ENCODE results near the gene VEZF1.

VEZF1 gene

DNA sequence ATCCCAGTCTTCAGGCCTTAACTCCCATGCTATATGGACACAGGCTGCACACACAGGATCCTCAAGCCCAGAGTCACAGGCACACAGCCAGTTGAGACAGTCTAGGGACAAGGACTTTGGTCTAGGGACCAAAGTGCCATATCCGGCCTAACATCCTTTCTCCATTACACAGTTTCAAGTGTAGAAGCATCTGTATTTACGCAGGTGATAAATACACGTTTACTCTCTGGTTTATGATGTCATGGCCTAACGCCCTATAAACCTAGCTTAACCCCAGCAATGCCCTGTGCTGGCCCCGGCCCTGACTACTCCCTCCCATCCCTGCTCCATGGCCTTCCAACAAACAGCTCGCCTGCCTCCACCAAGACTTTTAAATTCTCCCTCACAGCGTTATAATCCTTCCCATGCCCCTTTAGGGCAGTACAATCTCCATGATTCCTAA, 50.0 kb downstream of the VEZF1 start:
- Mint-ChIP-seq H3K4me1 (peaks cover 32% of the 10 kb centered on the region), H3K27me3 (peaks cover 59% of the 10 kb centered on the region), H3K36me3 (no peaks in the 10 kb centered on the region), H3K4me3 (no peak overlapping the region), H3K9me3 (no peaks in the 10 kb centered on the region), H3K27ac (no peak overlapping the region)
- ATAC-seq, result no peak

DNA sequence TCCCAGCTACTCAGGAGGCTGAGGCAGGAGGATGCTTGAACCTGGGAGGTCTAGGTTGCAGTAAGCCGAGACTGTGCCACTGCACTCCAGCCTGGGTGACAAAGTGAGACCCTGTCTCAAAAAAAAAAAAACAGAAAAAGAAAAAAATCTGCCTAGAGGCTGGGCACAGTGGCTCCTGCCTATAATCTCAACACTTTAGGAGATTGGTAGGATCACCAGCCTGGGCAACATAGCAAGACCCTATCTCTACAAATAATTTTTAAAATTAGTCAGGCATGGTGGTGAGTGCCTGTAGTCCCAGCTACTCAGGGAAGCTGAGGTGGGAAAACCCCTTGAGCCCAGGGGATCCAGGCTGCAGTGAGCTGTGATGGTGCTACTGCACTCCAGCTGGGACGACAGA, 50.6 kb downstream of the VEZF1 start:
- no peak for ATAC-seq
- H3K27ac Mint-ChIP-seq, result no peak overlapping the region
- no peaks in the 10 kb centered on the region for H3K36me3 Mint-ChIP-seq
- no peaks in the 10 kb centered on the region for H3K9me3 Mint-ChIP-seq
- H3K27me3 Mint-ChIP-seq, result peaks cover 61% of the 10 kb centered on the region
- H3K4me1 Mint-ChIP-seq, result peaks cover 29% of the 10 kb centered on the region
- no peak overlapping the region for H3K4me3 Mint-ChIP-seq

DNA sequence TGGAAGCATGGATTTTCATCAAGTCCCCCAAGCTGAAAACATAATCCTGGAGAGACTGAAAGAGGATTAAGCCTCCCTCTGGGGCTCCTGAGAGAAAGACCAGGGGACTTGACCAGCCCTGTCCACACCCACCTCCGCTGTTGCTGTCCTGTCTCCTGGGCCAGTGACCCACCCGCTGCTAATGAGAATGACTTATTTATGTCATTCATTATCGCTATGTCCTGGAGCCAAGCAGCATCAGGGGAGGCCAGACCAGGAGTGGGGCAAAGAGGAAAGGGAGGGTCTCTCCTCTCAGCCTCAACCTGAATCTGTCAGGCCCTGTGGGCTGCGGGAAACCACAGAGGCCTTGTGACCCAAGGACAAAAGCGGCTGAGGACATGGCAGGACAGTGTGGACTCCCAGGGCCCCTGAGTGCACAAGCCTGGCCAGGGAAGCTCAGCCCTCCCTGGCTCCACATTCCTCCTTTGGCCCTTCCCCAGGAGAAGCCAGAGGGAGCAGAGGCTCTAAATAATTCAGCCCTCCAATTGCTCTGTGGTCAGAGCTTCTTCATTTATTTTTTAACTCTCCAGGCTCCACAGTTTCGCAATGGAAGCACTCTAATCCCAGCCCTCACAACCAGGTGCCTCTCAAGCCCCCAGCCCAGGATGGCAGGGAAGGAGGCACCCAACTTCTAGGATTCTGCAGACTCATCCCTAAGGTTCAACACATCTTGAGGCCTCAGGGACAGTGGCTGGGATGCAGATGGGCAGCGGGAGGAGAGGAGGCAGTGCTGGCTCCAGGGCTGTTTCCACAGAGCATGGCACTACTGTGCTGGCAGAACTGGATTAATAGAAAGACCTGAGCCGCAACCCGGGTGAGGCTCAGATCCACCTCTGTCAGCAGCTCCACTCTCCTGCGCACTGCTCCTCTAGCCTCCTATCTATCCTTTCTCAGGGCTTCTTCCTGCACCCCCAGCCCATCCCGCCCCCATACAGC, 51.9 kb downstream of the VEZF1 start:
- Mint-ChIP-seq H3K36me3 (no peaks in the 10 kb centered on the region), H3K4me3 (no peak overlapping the region), H3K4me1 (peaks cover 20% of the 10 kb centered on the region), H3K27me3 (peaks cover 64% of the 10 kb centered on the region), H3K27ac (no peak overlapping the region), H3K9me3 (no peaks in the 10 kb centered on the region)
- no peak for ATAC-seq

DNA sequence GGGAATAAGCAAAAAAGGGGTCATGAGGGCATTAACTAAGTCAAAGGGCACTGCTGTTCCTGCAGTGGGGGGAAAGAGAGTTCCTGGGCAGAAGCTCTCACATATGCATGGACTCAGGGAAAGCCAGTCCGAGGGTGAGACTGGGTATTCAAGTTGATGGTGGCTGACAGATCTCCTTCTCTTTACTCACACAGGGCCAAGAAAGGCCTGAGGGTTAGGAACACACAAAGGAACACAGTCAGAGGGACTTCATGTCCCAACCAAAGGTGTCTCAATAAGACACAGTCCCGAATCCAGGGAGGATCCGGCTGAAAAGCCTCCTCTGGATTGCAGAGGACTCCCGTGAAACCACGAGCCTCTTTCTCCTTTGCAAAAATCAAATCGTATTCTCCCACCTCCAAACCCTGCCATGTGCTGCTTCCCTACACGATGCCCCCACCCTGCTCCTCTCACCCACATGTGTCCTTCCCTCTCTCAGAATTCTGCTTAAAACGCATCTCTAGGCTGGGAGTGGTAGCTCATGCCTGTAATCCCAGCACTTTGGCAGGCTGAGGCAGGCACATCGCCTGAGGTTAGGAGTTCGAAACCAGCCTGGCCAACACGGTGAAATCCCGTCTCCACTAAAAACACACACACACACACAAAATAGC, 56.4 kb downstream of the VEZF1 start:
- H3K27me3 Mint-ChIP-seq, result peaks cover 83% of the 10 kb centered on the region
- no peaks in the 10 kb centered on the region for H3K9me3 Mint-ChIP-seq
- no peak for ATAC-seq
- H3K4me3 Mint-ChIP-seq, result no peak overlapping the region
- no peaks in the 10 kb centered on the region for H3K36me3 Mint-ChIP-seq
- peaks cover 4% of the 10 kb centered on the region for H3K4me1 Mint-ChIP-seq
- H3K27ac Mint-ChIP-seq, result no peak overlapping the region

DNA sequence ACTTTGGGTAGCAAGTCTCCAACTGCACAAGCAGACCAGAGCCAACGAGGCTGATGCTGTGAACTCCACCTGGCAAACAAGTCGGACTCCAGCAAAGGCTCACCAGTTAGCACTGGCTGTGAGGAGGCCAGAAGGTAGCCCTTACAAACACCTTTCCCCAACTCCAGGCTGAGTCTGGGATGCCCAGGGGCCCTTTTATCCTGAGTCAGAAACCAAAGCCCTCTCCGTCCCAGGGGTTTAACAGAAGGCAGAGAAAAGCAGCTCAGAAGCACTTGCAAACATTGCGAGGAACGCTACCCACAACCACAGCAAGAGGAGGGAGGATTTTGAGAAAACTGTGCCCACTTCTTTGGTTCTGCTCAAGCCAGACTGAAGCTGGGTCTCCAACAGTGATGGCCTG, 57.8 kb downstream of the VEZF1 start:
- Mint-ChIP-seq H3K27ac (no peak overlapping the region), H3K36me3 (no peaks in the 10 kb centered on the region), H3K27me3 (peaks cover 83% of the 10 kb centered on the region), H3K4me3 (no peak overlapping the region), H3K4me1 (peaks cover 6% of the 10 kb centered on the region), H3K9me3 (no peaks in the 10 kb centered on the region)
- ATAC-seq, result no peak

DNA sequence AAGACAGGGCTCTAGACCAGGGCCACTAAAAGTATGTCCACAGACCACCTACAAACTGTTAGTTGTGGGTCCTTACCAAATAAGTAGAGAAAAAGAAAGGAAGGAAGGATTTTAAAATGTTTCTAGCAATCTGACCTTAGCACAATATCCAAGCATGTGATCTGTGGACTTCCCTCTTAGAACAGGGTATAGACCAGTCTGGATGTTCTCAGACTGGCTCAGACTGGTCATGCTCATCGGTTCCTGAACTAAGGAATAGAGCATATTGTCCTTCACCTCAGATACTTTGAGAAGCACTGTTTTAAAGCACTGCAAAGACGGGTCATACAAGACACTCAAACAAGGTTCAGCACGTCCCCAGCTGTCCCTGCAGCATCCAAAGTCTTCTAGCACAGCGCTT, 58.7 kb downstream of the VEZF1 start:
- Mint-ChIP-seq H3K36me3 (no peaks in the 10 kb centered on the region), H3K27me3 (peaks cover 86% of the 10 kb centered on the region), H3K4me1 (peaks cover 6% of the 10 kb centered on the region), H3K9me3 (no peaks in the 10 kb centered on the region), H3K27ac (no peak overlapping the region), H3K4me3 (no peak overlapping the region)
- no peak for ATAC-seq

DNA sequence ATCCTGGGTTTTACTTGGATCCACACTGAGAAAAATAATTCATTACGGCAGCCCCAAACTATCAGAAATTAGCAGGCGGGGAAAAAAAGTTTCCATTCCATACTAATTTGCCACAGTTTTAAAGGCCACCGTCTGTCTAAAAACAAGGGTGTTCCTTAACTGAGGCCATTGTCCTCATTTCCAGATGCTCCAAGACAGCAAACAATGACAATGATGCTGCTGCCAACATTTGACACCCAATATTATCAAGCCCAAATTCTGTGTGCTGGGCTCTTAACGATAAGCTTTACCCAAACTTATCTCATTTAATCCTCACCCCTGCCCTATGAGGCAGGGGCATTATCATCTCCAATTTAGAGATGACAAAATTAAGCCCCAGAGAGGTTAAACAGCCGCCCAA, 59.1 kb downstream of the VEZF1 start:
- H3K27me3 Mint-ChIP-seq, result peaks cover 89% of the 10 kb centered on the region
- H3K27ac Mint-ChIP-seq, result no peak overlapping the region
- no peak for ATAC-seq
- no peaks in the 10 kb centered on the region for H3K9me3 Mint-ChIP-seq
- H3K4me3 Mint-ChIP-seq, result no peak overlapping the region
- H3K4me1 Mint-ChIP-seq, result peaks cover 6% of the 10 kb centered on the region
- H3K36me3 Mint-ChIP-seq, result no peaks in the 10 kb centered on the region

DNA sequence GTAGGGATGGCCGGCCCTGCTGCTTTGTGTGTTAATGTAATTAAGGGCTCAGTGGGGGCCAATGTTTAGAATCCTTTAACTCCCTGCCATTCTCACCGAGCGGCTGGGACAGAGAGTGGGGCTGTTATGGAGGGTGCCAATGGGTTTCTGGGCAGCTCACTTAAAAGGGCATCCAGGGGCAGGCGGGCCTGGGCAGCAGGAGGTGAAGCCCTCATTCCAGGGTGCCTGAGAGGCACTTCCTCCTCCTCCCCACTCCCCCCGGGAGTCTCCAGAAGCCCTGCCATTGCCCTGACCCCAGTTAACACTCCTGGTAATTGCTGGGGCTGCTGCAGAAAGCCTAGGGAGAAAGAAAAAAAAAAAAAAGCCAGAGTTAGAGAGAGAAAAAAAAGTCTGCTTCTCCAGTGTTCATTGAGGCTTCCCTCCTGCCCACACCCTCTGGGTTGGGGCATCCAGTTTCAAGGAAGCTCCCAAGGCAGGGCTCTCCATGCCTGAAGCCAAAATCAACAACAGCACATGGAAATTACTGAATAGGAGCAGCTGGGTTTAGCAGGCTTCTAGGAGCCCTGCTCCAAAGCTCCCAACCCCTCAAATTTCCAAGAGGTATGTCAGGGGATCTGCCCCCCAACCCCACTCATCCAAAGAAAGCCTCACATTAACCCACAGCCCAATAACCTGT, 60.9 kb downstream of the VEZF1 start:
- H3K4me3 Mint-ChIP-seq, result no peak overlapping the region
- H3K27ac Mint-ChIP-seq, result no peak overlapping the region
- peaks cover 6% of the 10 kb centered on the region for H3K4me1 Mint-ChIP-seq
- peaks cover 91% of the 10 kb centered on the region for H3K27me3 Mint-ChIP-seq
- H3K9me3 Mint-ChIP-seq, result no peaks in the 10 kb centered on the region
- ATAC-seq, result no peak
- no peaks in the 10 kb centered on the region for H3K36me3 Mint-ChIP-seq

DNA sequence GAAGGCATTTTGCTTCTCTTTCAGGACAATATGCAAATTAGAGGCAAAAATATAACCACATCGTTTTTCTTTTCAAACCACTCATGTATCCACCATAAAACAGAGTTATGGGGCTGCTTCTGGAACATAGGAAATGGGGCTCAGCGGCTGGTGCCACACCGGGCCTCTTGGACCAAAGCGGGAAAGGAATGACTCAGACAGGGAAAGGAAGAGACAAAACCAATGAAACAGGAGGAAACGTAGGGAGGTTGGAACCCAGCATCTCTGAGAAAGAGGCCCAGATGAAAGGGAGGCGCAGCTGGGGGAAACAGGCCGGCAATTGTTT, 61.4 kb downstream of the VEZF1 start:
- H3K36me3 Mint-ChIP-seq, result no peaks in the 10 kb centered on the region
- no peak for ATAC-seq
- H3K27me3 Mint-ChIP-seq, result peaks cover 91% of the 10 kb centered on the region

DNA sequence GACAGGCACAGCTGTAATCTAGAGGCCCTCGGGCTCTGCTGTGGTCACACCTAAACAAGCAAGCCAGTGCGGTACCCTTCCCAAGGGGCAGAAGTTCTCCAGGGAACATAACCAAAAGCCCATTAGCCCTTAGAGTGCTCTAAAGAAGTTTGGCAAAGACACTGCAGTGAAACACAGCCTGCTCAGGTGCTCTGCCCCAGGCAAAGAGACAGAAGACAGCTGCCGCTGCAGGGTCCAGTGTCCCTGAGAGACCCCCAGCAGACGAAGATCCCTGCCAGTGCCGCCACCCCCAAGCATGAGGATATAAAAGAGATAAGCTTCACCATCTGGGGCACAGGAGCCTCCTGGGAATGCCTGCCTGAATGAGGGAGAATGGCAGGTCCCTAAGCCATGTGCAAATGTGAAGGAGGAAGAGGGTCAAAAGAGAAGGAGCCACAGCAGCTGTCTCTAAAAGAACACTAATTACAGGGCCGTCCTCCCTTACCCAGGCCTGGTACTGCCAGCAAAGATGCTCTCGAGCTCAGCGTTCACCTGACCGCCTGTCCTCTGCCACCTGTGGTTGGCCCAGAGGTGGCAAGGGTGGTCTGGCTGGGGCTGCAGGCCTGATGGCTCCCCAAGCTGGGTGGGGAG, 62.6 kb downstream of the VEZF1 start:
- ATAC-seq, result no peak
- Mint-ChIP-seq H3K4me3 (no peak overlapping the region), H3K27ac (no peak overlapping the region), H3K36me3 (no peaks in the 10 kb centered on the region), H3K27me3 (peaks cover 91% of the 10 kb centered on the region), H3K4me1 (peaks cover 6% of the 10 kb centered on the region), H3K9me3 (no peaks in the 10 kb centered on the region)

More for the DNA sequence above, 61.4 kb downstream of the VEZF1 start:
- Mint-ChIP-seq H3K4me1 (peaks cover 6% of the 10 kb centered on the region), H3K27ac (no peak overlapping the region), H3K4me3 (no peak overlapping the region), H3K9me3 (no peaks in the 10 kb centered on the region)

DNA sequence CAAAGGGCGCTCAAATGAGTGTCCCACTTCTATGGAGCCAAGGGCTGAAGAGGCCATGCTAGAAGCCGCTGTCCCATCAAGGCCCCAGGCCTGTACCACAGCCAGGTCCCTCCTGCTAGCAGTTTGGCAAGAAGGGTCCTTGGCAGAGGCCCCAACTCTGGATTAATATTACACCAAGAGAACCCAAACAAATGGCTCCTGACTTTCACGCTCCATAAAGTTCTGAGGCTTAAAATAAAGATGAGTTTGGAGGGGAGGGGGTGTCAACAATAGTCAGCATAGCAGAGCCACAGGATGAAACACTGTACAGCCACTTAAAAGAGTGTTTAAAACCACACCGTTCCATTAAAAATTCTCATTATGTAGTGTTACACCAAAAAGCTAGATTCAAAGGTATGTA, 63.4 kb downstream of the VEZF1 start:
- peaks cover 89% of the 10 kb centered on the region for H3K27me3 Mint-ChIP-seq
- H3K27ac Mint-ChIP-seq, result no peak overlapping the region
- peaks cover 6% of the 10 kb centered on the region for H3K4me1 Mint-ChIP-seq
- ATAC-seq, result no peak
- no peaks in the 10 kb centered on the region for H3K36me3 Mint-ChIP-seq
- H3K9me3 Mint-ChIP-seq, result no peaks in the 10 kb centered on the region
- H3K4me3 Mint-ChIP-seq, result no peak overlapping the region
